ENCODE measurements around the gene ACADVL. TPM values are rescaled to one million over a fixed set of nuclear protein-coding genes. Genes with fewer than 3 reads are reported as not detected.

ACADVL gene
- total and polyA plus RNA-seq, 10 donors, result 320 to 963 (median 586) TPM

- Histone ChIP-seq H3K36me3 (peaks cover 0 to 68% (median 26%) of the 10 kb centered on the region in 6 donors), H3K27me3 (replicated peaks in 1 of 7) (no peaks in the 10 kb centered on the region), H3K9me3 (no peaks in the 10 kb centered on the region), H3K27ac (no peak overlapping the region), H3K4me1 (peaks cover 0 to 10% (median 0%) of the 10 kb centered on the region in 6 donors), H3K4me3 (no peak overlapping the region)
- intact Hi-C loops (cut with DNase I; ENCODE audit: low total_unique reads), result no loop called here
- 71 to 86% (median 81%) methylated on average over 26 of the region's 26 CpGs for WGBS, 5 donors
- no peak for TF ChIP-seq POLR2A (IDR thresholded peaks at IDR 0.05)
- no peak for TF ChIP-seq CTCF (IDR thresholded peaks at IDR 0.05 in 8 of 11, conservative IDR thresholded peaks at IDR 0.05 in 3 of 11)
- no peak for TF ChIP-seq POLR2AphosphoS5 (IDR thresholded peaks at IDR 0.05)
- DNase-seq, result no peak
Measured at GRCh38 chr17:7191571-7192270, 28.0 kb upstream of the ACADVL start.

GRCh38 chr17:7192271-7192937 is 27.3 kb upstream of the ACADVL start:
- intact Hi-C loops (cut with DNase I; ENCODE audit: low total_unique reads), result no loop called here
- DNase-seq, result no peak
- Histone ChIP-seq H3K4me3 (no peak overlapping the region), H3K9me3 (no peaks in the 10 kb centered on the region), H3K27ac (no peak overlapping the region), H3K4me1 (peaks cover 0 to 8% (median 0%) of the 10 kb centered on the region in 6 donors), H3K27me3 (replicated peaks in 1 of 7) (no peaks in the 10 kb centered on the region), H3K36me3 (peaks cover 0 to 75% (median 29%) of the 10 kb centered on the region in 6 donors)
- 60 to 84% (median 74%) methylated on average over 12 of the region's 12 CpGs for WGBS, 5 donors
- TF ChIP-seq POLR2AphosphoS5 (IDR thresholded peaks at IDR 0.05) (no peak), POLR2A (IDR thresholded peaks at IDR 0.05) (no peak)

GRCh38 chr17:7195971-7196370 is 23.8 kb upstream of the ACADVL start:
- Histone ChIP-seq H3K9me3 (no peaks in the 10 kb centered on the region), H3K27me3 (replicated peaks in 1 of 7) (no peaks in the 10 kb centered on the region), H3K36me3 (peaks cover 0 to 89% (median 29%) of the 10 kb centered on the region in 6 donors), H3K4me1 (peaks cover 0 to 8% (median 0%) of the 10 kb centered on the region in 6 donors), H3K4me3 (no peak overlapping the region), H3K27ac (no peak overlapping the region)
- WGBS, 5 donors, result 88 to 99% (median 94%) methylated on average over 10 to 12 of the region's 12 CpGs
- DNase-seq, result no peak
- intact Hi-C loops (cut with DNase I; ENCODE audit: low total_unique reads), result no loop called here
- TF ChIP-seq POLR2AphosphoS5 (IDR thresholded peaks at IDR 0.05) (no peak), POLR2A (IDR thresholded peaks at IDR 0.05) (no peak), CTCF (IDR thresholded peaks at IDR 0.05 in 8 of 11, conservative IDR thresholded peaks at IDR 0.05 in 3 of 11) (no peak)

- H3K4me3 ChIP-seq, result no peak overlapping the region
- H3K27ac ChIP-seq, result no peak overlapping the region
- 88 to 93% (median 92%) methylated on average over 22 of the region's 22 CpGs for WGBS, 5 donors
- no peak for DNase-seq
- H3K36me3 ChIP-seq, result peaks cover 0 to 89% (median 29%) of the 10 kb centered on the region in 6 donors
- peaks cover 0 to 7% (median 0%) of the 10 kb centered on the region in 6 donors for H3K4me1 ChIP-seq
- no peaks in the 10 kb centered on the region for H3K27me3 ChIP-seq (replicated peaks in 1 of 7)
- H3K9me3 ChIP-seq, result no peaks in the 10 kb centered on the region
- TF ChIP-seq POLR2AphosphoS5 (IDR thresholded peaks at IDR 0.05) (no peak), CTCF (IDR thresholded peaks at IDR 0.05 in 8 of 11, conservative IDR thresholded peaks at IDR 0.05 in 3 of 11) (no peak), POLR2A (IDR thresholded peaks at IDR 0.05) (no peak)
- intact Hi-C loops (cut with DNase I; ENCODE audit: low total_unique reads), result no loop called here
Measured at GRCh38 chr17:7196651-7197401, 22.9 kb upstream of the ACADVL start.
